GM12875 (cell line): ENCODE measurements around the gene ELL.

ENCODE experiments used
- H3K4me3 ChIP-seq: one replicate; pipeline ENCODE4 v1.5.1; 2011; ENCODE audit warnings: low read depth, low read length, control low read depth
- TF ChIP-seq, protein P1 (sequence below): IDR thresholded peaks from 2 replicates; pipeline ENCODE4 v1.5.1; 2011; ENCODE audit warnings: low read depth, mild to moderate bottlenecking, control low read depth, inconsistent platforms, low read length, moderate library complexity, borderline replicate concordance; ENCODE audit not compliant: insufficient read depth

Gene ELL

DNA sequence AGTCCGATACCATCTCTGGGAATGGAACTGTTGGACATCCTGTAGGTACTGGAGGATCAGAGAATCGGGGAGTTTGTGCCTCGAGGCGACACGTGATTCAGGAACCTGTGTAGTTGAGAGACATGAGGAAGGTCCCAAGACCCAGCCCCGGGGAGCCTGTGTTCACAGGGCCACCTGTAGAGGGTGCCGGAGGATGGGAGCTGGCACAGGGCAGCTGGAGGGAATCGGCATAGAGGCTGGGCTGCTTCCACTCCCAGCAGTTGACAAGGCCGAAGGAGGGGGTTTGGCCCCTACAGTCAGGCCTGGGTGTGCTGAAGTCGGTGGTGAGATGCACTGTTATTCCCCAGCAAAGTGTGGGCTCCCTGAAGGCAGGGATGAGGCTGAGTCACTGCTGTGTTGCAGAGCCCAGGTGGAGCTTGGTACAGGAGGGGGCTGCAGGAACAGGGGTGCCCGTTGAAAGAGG is 81.4 kb downstream of the ELL start:
- H3K4me3 ChIP-seq: no peak overlapping the region
- TF ChIP-seq, protein P1, sequence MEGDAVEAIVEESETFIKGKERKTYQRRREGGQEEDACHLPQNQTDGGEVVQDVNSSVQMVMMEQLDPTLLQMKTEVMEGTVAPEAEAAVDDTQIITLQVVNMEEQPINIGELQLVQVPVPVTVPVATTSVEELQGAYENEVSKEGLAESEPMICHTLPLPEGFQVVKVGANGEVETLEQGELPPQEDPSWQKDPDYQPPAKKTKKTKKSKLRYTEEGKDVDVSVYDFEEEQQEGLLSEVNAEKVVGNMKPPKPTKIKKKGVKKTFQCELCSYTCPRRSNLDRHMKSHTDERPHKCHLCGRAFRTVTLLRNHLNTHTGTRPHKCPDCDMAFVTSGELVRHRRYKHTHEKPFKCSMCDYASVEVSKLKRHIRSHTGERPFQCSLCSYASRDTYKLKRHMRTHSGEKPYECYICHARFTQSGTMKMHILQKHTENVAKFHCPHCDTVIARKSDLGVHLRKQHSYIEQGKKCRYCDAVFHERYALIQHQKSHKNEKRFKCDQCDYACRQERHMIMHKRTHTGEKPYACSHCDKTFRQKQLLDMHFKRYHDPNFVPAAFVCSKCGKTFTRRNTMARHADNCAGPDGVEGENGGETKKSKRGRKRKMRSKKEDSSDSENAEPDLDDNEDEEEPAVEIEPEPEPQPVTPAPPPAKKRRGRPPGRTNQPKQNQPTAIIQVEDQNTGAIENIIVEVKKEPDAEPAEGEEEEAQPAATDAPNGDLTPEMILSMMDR: peak; percentile 60

DNA sequence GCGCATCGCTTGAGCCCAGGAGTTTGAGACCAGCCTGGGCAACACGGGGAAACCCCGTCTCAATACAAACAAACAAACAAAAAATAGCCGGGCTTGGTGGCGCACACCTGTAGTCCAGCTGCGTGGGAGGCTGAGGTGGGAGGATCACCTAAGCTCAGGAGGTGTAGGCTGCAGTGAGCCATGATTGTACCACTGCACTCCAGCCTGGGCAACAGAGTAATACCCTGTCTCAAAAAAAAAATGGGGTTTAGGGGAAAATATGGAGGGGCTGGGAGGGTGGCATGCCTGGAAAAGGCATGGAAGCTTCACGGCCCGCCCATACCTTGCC is 82.0 kb downstream of the ELL start:
- TF ChIP-seq, protein P1: no peak
- H3K4me3 ChIP-seq: no peak overlapping the region

DNA sequence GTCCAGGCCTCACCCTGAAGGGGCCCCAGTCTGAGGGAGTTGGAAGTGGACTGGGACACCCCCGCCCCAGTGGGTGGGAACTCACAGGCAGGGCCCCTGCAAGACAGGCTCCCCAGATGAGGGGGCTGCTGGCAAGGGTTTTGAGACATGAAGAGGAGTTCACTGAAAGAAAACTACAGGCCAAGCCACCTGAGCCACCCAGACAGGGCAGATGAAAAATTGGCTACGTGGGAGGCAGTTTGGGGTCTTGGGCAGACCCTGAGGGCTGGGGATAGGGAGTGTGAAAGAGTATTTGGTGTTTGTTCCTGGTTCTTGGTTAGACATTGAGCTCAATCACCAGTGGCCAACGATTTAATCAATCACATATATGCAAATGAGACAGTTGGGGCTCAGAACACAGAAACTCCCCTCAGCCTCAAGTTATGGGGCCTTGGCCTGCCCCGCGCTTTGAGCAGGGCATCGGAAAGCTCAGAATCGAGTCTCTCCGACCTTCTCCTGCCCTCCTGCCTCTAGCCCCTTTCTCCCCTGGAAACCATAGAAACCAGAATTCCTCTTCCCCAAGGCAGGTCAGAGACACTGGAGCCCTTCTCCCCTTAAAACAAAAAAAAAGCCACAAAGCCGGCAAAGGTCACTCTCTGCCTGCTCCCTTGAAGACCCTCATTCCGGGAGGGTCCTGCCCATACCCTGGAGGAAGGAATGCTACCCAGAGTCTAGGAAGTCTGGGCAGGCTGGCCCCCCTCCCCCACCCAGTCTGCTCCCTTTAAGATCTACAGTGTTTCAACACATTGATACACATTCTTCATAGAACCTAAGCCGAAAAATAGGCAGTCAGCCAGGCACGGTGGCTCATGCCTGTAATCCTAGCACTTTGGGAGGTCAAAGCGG is 82.6 kb downstream of the ELL start:
- TF ChIP-seq, protein P1: no peak
- H3K4me3 ChIP-seq: no peak overlapping the region

DNA sequence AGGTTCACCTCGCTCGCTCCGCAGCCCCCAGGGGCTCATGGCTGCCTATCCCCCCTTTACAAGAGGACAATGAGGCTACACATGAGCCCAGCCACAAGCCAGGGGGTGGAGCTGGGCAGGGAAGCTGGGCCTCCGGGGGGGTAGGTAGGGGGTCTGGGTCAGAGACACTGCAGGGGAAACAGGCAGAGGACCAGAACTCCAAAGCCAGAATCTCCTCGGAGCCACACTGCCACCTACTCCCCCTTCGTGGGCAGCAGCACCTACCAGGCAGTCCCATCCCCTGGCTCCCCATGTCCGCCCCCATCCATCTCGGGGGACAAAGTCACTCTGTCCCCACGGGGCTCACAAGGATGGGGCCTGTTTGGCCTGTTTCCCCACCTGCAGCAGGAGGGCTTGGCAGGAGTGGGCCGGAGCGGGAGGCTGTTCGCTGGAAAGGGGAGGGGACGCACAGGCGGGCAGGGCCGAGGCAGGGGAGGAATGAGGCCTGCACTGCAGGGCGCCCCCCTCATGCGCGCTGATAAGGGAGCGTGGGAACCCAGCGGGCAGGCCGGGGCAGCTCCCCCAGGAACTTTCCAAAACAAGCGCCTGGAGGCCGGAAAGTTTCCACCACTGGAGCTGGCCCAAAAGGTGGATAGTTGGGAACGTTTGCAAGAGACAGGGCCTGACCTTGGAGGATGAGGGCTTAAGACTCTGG is 83.4 kb downstream of the ELL start:
- TF ChIP-seq, protein P1: no peak
- H3K4me3 ChIP-seq: no peak overlapping the region

DNA sequence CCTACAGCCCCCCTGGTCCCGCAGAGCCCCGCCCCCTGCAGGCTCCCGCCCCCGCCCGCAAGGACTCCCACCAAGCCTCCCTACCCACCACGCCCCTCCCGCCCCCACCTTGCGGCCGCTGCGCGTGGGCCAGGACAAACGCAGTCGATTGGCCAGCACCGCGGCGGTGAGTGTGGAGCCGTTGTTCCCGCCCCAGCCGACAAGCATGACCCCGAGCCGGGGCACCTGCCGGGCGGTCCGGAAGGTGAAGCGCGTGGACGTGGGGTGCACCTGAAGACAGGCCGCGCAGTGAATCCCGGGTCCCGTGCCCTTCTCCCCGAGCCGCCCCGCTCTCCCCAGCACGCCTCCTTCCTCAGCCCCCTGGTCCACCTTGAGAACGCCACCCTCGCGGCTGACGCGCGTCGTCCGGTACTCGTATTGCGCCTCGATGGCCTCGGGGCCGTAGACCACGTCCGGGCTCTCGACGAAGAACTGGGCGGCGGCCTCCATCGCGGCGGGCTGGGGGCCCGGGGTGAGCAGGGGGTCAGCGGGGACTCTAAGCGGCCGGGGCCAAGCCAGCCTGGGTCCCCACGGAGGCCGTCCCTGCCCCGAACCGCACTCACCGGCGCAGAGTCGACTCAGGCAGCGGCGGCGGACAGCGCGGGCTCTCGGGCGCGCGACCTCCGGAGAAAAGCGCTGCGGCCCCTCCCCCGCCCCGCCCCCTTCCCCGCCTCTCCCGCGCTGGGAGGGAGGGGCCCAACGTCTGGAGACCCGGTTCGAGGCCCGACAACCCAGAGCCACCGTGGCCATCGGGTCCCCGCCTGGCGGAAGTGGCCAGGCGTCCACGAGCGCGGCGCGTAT is 84.2 kb downstream of the ELL start, which contains the start of gene ISYNA1:
Gene ISYNA1, minus strand, starts transcription at position 643 of the 840 bp plus-strand sequence. Its CDS starts 154 bp downstream, at position 489.
- H3K4me3 ChIP-seq: peak within 1 kb of the TSS; percentile 54
- TF ChIP-seq, protein P1: no peak

DNA sequence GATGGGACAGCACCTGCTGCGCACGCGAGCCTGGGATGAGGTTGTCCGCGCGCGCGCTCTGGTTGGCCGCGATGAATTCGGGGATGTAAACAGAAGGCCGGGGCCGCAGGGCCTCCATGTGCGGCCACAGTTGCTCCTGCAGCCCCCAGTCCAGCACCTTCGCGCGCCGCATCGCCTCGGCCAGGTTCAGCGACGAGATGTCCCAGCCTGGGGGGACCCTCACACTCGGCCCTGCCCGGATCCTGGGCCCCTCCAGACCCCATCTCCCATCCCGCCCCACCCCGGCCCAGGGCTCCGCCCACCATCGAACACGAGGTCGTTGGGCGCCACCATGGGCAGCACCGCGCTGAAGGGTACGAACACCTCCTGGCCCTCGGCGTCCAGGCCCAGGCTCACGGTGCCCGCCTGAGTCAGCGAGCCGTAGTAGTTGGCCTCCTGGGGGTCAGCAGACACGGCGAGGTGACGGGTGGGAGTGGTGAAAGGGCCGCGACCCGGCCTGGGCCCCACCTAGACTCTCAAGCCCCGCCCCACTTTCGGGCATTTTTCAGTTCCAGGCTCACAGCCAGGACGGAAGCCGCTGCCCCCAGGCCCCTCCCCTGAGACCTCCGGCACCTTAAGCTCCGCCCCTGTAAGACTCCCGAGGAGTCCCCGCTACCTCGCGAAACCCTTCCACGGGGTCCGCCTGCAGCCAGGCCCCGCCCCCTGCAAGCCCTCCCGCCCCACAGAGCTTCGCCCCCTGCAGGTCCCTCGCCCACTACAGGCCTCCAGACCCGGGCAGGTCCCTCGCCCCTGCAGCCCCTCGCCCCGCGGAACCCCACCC is 85.0 kb downstream of the ELL start:
- TF ChIP-seq, protein P1: 0 out of 2 replicates have a peak, but pooled peaks have one; percentile 16
- peak overlapping the region; percentile 54 for H3K4me3 ChIP-seq
